ENCODE data around the gene PTPN20.

Gene PTPN20

GRCh38 chr10:47050618-47051455 lies 139.6 kb downstream of the PTPN20 start:
- no peak for DNase-seq

- DNase-seq = no peak
Observed at GRCh38 chr10:47051741-47052238, 140.6 kb downstream of the PTPN20 start.
